WTC11 (cell line): ENCODE measurements around the gene RAB10. TPM values are rescaled to one million over a fixed set of nuclear protein-coding genes. Genes with fewer than 3 reads are reported as not detected.
"Not testable (repeated sequence)": the region's sequence is repeated elsewhere in the genome, so short reads cannot be mapped to it uniquely, and the experiment has no call there.

Experiments used
- ATAC-seq: fragments of 200-7000 bp; cut with Tn5 transposase; 2 replicates; pipeline ENCODE4 v1.10.0; 2021; ENCODE audit warnings: mild to moderate bottlenecking, moderate library complexity
- CTCF ChIA-PET: fragments of 300-600 bp; sonication (Branson Sonifier 250); formaldehyde crosslinking; loops from one replicate; lab custom pipeline; 2021; ENCODE audit warnings: antibody characterized with exemption; lab: Charles Lee
- POLR2A ChIA-PET: fragments of 350-600 bp; sonication (Branson Sonifier 250); formaldehyde crosslinking; loops from one replicate; lab custom pipeline; 2021; ENCODE audit warnings: antibody characterized with exemption; lab: Charles Lee
- DNase-seq: peaks from one replicate; pipeline ENCODE4 v3.0.0; 2021; ENCODE audit warnings: low spot score
- H3K27ac Mint-ChIP-seq: 2 replicates; pipeline ENCODE4 v1.8.0; 2021; ENCODE audit warnings: mixed read lengths
- H3K27me3 Mint-ChIP-seq: 2 replicates; pipeline ENCODE4 v1.8.0; 2021; ENCODE audit warnings: low read depth, mild to moderate bottlenecking, moderate library complexity, mixed read lengths
- H3K36me3 Mint-ChIP-seq: 2 replicates; pipeline ENCODE4 v1.8.0; 2021; ENCODE audit warnings: mixed read lengths
- H3K4me1 Mint-ChIP-seq: 2 replicates; pipeline ENCODE4 v1.8.0; 2022; ENCODE audit warnings: mixed read lengths
- H3K4me3 Mint-ChIP-seq: 2 replicates; pipeline ENCODE4 v1.8.0; 2021; ENCODE audit warnings: mild to moderate bottlenecking, moderate library complexity, mixed read lengths
- H3K9me3 Mint-ChIP-seq: 2 replicates; pipeline ENCODE4 v1.8.0; 2021; ENCODE audit warnings: mixed read lengths
- CREM ChIP-seq: sonication (generic); formaldehyde crosslinking; IDR thresholded peaks from 2 replicates; pipeline ENCODE4 v1.8.1; 2022; ENCODE audit warnings: mild to moderate bottlenecking, missing genetic modification reagents, moderate library complexity
- IRF2 ChIP-seq: sonication (generic); formaldehyde crosslinking; IDR thresholded peaks from 2 replicates; pipeline ENCODE4 v1.8.0; 2022; ENCODE audit warnings: low read depth, missing genetic modification reagents, borderline replicate concordance
- NFE2L1 ChIP-seq: sonication (generic); formaldehyde crosslinking; IDR thresholded peaks from 2 replicates; pipeline ENCODE4 v1.8.1; 2023; ENCODE audit warnings: missing genetic modification reagents
- SOX15 ChIP-seq: fragments of 250-450 bp; sonication (Bioruptor Pico); IDR thresholded peaks from 2 replicates; pipeline ENCODE4 v1.9.0; 2021; ENCODE audit warnings: mild to moderate bottlenecking
- TEAD1 ChIP-seq: sonication (generic); formaldehyde crosslinking; IDR thresholded peaks from 2 replicates; pipeline ENCODE4 v1.8.0; 2022; ENCODE audit warnings: mild to moderate bottlenecking, missing genetic modification reagents
- ZNF121 ChIP-seq: sonication (generic); formaldehyde crosslinking; IDR thresholded peaks from 2 replicates; pipeline ENCODE4 v1.8.0; 2023; ENCODE audit warnings: missing genetic modification reagents
- ZNF396 ChIP-seq: fragments of 250-450 bp; sonication (Bioruptor Pico); IDR thresholded peaks from 2 replicates; pipeline ENCODE4 v1.8.0; 2021; ENCODE audit warnings: mild to moderate bottlenecking, moderate library complexity, borderline replicate concordance
- total RNA-seq: library from RNA; stranded (reverse); gene quantifications from 3 replicates; pipeline ENCODE4 v1.2.3, GENCODE V29; 2021
- TF ChIP-seq, protein P1 (sequence below): fragments of 200-600 bp; IDR thresholded peaks from 2 replicates; pipeline ENCODE4 v1.8.0; 2022; ENCODE audit warnings: antibody characterized with exemption
- TF ChIP-seq, protein P2 (sequence below): sonication (generic); formaldehyde crosslinking; IDR thresholded peaks from 2 replicates; pipeline ENCODE4 v1.8.1; 2022; ENCODE audit warnings: missing genetic modification reagents, borderline replicate concordance
- TF ChIP-seq, protein P3 (sequence below): fragments of 250-450 bp; sonication (Bioruptor Pico); IDR thresholded peaks from 2 replicates; pipeline ENCODE4 v1.9.0; 2021; ENCODE audit warnings: mild to moderate bottlenecking
- TF ChIP-seq, protein P4 (sequence below): sonication (generic); formaldehyde crosslinking; IDR thresholded peaks from 2 replicates; pipeline ENCODE4 v1.8.1; 2022; ENCODE audit warnings: mild to moderate bottlenecking, missing genetic modification reagents, moderate library complexity, borderline replicate concordance
- TF ChIP-seq, protein P5 (sequence below): sonication (generic); formaldehyde crosslinking; IDR thresholded peaks from 2 replicates; pipeline ENCODE4 v1.8.1; 2022; ENCODE audit warnings: low read depth, mild to moderate bottlenecking, moderate library complexity, missing genetic modification reagents, borderline replicate concordance
- TF ChIP-seq, protein P6 (sequence below): sonication (generic); formaldehyde crosslinking; IDR thresholded peaks from 2 replicates; pipeline ENCODE4 v1.8.0; 2022; ENCODE audit warnings: mild to moderate bottlenecking, missing genetic modification reagents
- TF ChIP-seq, protein P7 (sequence below): sonication (generic); formaldehyde crosslinking; conservative IDR thresholded peaks from 2 replicates; pipeline ENCODE4 v1.8.1; 2023; ENCODE audit warnings: mild to moderate bottlenecking, low read depth, missing genetic modification reagents, moderate library complexity

Gene RAB10
- total RNA-seq, 1 experiment from 2014 or later: 127 TPM

DNA sequence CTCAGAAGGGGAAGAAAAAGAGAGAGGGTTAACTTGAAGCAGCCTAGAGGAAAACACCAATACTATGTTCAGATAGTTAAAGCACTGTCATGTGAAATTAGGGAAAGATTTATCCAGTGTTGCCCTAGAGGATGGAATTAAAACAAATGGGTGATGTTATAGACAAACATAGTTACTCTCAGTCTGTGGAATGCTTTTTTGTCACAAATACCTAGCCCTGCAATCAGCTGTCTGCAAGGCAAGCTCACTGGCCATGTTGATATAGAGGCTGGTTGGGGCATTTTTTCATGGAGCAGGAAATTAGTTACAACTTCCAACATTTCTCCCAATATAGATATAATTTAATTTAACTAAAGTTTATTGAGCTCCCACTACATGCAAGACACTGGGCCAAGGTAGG is 8.4 kb upstream of the RAB10 start (continued):
- TF ChIP-seq, protein P1, sequence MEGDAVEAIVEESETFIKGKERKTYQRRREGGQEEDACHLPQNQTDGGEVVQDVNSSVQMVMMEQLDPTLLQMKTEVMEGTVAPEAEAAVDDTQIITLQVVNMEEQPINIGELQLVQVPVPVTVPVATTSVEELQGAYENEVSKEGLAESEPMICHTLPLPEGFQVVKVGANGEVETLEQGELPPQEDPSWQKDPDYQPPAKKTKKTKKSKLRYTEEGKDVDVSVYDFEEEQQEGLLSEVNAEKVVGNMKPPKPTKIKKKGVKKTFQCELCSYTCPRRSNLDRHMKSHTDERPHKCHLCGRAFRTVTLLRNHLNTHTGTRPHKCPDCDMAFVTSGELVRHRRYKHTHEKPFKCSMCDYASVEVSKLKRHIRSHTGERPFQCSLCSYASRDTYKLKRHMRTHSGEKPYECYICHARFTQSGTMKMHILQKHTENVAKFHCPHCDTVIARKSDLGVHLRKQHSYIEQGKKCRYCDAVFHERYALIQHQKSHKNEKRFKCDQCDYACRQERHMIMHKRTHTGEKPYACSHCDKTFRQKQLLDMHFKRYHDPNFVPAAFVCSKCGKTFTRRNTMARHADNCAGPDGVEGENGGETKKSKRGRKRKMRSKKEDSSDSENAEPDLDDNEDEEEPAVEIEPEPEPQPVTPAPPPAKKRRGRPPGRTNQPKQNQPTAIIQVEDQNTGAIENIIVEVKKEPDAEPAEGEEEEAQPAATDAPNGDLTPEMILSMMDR: no peak

DNA sequence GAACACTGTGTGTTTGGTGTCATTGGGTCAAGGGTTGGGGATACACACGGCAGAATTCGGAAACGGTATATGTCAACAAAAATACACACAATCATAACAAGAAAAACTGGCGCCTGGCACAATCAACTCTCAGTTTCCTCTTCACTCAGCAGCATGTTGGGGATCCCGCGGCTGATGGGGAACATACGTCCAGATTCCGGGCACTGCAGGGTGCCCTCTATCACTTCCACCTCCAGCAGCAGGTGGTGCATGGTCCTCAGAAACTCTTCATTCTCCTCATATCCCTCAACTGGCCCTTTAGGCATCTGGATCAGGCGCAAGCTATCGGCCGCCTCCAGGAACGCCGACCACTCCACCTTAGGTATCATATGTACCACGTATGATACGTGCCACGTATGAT is 5.8 kb upstream of the RAB10 start:
- H3K27ac Mint-ChIP-seq, POLR2A ChIA-PET: not testable (repeated sequence)

DNA sequence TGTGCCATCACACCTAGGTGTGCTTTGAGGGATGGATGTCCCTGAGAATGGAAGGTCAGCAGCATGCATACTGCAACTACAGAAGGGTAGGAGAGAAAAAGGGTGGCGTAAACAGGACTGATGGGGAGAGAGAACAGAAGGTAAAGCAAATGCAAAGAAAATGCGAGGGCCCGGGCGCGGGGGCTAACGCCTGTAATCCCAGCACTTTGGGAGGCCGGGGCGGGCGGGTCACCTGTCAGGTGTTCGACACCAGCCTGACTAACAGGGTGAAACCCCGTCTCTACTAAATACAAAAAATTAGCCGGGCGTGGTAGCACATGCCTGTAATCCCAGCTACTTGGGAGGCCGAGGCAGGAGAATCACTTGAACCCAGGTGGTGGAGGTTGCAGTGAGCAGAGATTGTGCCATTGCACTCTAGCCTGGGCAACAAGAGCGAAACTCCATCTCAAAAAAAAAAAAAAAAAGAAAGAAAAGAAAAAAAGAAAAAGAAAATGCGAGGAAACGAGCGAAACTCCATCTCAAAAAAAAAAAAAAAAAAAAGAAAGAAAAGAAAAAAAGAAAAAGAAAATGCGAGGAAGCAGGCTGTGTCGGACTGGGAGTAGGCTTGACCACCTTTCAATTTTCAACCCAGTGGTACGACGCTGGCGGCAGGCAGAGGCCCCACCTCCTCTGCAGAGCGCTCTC is 1.2 kb upstream of the RAB10 start:
- POLR2A ChIA-PET: interaction anchor here (0.6 to 2.2 kb wide), 4 partner anchors 15 to 1719 kb away, joined by 3 to 11 read pairs (median 4); partner anchors contain the start of genes KIF3C and SELENOI
- H3K9me3 Mint-ChIP-seq, H3K27me3 Mint-ChIP-seq: not testable (repeated sequence)
- Mint-ChIP-seq H3K36me3 (peaks cover 18% of the 10 kb centered on the region), H3K4me1 (peaks cover 26% of the 10 kb centered on the region), H3K4me3 (peak overlapping the region; percentile 92), H3K27ac (peak overlapping the region; percentile 98)
- ATAC-seq (peak; percentile 36), DNase-seq (peak; percentile 28)
- CTCF ChIA-PET: interaction anchor here (0.6 to 2.0 kb wide), 3 partner anchors 31 to 152 kb away, joined by 3 to 5 read pairs (median 4); no protein-coding TSS in a partner anchor
- TF ChIP-seq, protein P2, sequence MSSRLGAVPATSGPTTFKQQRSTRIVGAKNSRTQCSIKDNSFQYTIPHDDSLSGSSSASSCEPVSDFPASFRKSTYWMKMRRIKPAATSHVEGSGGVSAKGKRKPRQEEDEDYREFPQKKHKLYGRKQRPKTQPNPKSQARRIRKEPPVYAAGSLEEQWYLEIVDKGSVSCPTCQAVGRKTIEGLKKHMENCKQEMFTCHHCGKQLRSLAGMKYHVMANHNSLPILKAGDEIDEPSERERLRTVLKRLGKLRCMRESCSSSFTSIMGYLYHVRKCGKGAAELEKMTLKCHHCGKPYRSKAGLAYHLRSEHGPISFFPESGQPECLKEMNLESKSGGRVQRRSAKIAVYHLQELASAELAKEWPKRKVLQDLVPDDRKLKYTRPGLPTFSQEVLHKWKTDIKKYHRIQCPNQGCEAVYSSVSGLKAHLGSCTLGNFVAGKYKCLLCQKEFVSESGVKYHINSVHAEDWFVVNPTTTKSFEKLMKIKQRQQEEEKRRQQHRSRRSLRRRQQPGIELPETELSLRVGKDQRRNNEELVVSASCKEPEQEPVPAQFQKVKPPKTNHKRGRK (CRISPR knock-in tag): 0 out of 2 replicates have a peak, but pooled peaks have one; percentile 76

More for the DNA sequence above, 5.8 kb upstream of the RAB10 start:
- CTCF ChIA-PET: interaction anchor here (1.1 to 1.6 kb wide), 2 partner anchors 16 to 60 kb away, joined by 3 to 4 read pairs; no protein-coding TSS in a partner anchor
- not testable (repeated sequence) for H3K4me3 Mint-ChIP-seq, ATAC-seq, H3K9me3 Mint-ChIP-seq, H3K27me3 Mint-ChIP-seq, DNase-seq, H3K36me3 Mint-ChIP-seq
- H3K4me1 Mint-ChIP-seq: peaks cover 13% of the 10 kb centered on the region

DNA sequence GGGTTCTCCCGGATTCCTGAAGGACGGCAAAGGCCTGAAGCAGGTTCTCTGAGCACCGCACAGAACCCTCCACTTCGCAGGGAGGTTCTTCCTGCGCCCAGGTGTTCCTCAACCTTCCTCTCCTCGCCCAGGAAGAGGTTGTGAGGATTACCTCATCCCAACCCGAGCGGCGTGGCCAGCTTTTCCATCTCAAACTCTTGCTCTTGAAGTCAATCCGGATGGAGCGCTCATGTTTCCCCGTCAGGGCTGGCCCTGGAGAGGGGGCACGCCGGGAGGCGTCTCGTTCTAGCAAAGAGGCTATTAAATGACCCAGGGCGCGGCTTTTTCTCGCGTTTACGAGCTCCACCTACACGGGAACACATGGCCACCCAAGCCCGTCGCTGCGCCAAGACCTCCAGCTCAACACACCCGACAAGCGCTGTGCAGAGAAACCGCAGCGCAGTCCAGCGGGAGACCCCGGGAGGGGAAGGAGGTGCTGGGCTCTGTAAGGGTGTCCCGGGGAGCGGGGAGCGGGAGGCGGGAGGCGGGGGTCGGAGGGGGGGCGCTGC is 540 bp upstream of the RAB10 start:
- ChIA-PET POLR2A (interaction anchor here (0.6 to 2.2 kb wide), 6 partner anchors 15 to 1718 kb away, joined by 3 to 11 read pairs (median 3); partner anchors contain the start of genes HADHA, HADHB, KIF3C and SELENOI), CTCF (interaction anchor here (0.6 to 2.0 kb wide), 5 partner anchors 30 to 152 kb away, joined by 3 to 5 read pairs (median 3); no protein-coding TSS in a partner anchor)
- Mint-ChIP-seq H3K4me3 (peak overlapping the region; percentile 92), H3K4me1 (peaks cover 23% of the 10 kb centered on the region), H3K27me3 (no peaks in the 10 kb centered on the region), H3K27ac (peak overlapping the region; percentile 98), H3K36me3 (peaks cover 19% of the 10 kb centered on the region), H3K9me3 (no peaks in the 10 kb centered on the region)
- peak; percentile 38 for ATAC-seq
- peak; percentile 81 for DNase-seq
- TF ChIP-seq, protein P3, sequence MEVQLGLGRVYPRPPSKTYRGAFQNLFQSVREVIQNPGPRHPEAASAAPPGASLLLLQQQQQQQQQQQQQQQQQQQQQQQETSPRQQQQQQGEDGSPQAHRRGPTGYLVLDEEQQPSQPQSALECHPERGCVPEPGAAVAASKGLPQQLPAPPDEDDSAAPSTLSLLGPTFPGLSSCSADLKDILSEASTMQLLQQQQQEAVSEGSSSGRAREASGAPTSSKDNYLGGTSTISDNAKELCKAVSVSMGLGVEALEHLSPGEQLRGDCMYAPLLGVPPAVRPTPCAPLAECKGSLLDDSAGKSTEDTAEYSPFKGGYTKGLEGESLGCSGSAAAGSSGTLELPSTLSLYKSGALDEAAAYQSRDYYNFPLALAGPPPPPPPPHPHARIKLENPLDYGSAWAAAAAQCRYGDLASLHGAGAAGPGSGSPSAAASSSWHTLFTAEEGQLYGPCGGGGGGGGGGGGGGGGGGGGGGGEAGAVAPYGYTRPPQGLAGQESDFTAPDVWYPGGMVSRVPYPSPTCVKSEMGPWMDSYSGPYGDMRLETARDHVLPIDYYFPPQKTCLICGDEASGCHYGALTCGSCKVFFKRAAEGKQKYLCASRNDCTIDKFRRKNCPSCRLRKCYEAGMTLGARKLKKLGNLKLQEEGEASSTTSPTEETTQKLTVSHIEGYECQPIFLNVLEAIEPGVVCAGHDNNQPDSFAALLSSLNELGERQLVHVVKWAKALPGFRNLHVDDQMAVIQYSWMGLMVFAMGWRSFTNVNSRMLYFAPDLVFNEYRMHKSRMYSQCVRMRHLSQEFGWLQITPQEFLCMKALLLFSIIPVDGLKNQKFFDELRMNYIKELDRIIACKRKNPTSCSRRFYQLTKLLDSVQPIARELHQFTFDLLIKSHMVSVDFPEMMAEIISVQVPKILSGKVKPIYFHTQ: no peak
- TF ChIP-seq, protein P4, sequence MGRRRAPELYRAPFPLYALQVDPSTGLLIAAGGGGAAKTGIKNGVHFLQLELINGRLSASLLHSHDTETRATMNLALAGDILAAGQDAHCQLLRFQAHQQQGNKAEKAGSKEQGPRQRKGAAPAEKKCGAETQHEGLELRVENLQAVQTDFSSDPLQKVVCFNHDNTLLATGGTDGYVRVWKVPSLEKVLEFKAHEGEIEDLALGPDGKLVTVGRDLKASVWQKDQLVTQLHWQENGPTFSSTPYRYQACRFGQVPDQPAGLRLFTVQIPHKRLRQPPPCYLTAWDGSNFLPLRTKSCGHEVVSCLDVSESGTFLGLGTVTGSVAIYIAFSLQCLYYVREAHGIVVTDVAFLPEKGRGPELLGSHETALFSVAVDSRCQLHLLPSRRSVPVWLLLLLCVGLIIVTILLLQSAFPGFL: no peak
- TF ChIP-seq TEAD1 (CRISPR knock-in tag) (no peak), IRF2 (CRISPR knock-in tag) (no peak), SOX15 (CRISPR knock-in tag) (no peak), ZNF396 (CRISPR knock-in tag) (no peak), CREM (0 out of 2 replicates have a peak, but pooled peaks have one; percentile 42), NFE2L1 (no peak), ZNF121 (CRISPR knock-in tag) (no peak)
- TF ChIP-seq, protein P5, sequence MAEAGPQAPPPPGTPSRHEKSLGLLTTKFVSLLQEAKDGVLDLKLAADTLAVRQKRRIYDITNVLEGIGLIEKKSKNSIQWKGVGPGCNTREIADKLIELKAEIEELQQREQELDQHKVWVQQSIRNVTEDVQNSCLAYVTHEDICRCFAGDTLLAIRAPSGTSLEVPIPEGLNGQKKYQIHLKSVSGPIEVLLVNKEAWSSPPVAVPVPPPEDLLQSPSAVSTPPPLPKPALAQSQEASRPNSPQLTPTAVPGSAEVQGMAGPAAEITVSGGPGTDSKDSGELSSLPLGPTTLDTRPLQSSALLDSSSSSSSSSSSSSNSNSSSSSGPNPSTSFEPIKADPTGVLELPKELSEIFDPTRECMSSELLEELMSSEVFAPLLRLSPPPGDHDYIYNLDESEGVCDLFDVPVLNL: no peak
- TF ChIP-seq, protein P6, sequence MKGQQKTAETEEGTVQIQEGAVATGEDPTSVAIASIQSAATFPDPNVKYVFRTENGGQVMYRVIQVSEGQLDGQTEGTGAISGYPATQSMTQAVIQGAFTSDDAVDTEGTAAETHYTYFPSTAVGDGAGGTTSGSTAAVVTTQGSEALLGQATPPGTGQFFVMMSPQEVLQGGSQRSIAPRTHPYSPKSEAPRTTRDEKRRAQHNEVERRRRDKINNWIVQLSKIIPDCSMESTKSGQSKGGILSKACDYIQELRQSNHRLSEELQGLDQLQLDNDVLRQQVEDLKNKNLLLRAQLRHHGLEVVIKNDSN (CRISPR knock-in tag): no peak
- TF ChIP-seq, protein P7, sequence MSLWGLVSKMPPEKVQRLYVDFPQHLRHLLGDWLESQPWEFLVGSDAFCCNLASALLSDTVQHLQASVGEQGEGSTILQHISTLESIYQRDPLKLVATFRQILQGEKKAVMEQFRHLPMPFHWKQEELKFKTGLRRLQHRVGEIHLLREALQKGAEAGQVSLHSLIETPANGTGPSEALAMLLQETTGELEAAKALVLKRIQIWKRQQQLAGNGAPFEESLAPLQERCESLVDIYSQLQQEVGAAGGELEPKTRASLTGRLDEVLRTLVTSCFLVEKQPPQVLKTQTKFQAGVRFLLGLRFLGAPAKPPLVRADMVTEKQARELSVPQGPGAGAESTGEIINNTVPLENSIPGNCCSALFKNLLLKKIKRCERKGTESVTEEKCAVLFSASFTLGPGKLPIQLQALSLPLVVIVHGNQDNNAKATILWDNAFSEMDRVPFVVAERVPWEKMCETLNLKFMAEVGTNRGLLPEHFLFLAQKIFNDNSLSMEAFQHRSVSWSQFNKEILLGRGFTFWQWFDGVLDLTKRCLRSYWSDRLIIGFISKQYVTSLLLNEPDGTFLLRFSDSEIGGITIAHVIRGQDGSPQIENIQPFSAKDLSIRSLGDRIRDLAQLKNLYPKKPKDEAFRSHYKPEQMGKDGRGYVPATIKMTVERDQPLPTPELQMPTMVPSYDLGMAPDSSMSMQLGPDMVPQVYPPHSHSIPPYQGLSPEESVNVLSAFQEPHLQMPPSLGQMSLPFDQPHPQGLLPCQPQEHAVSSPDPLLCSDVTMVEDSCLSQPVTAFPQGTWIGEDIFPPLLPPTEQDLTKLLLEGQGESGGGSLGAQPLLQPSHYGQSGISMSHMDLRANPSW (CRISPR knock-in tag): no peak
